ENCODE data around the gene SCN7A. TPM values are rescaled to one million over a fixed set of nuclear protein-coding genes. Genes with fewer than 3 reads are reported as not detected.

Gene SCN7A
- total and polyA plus RNA-seq, 2 of the 4 experiments (the other 2 are of a cell fraction) = 0.39 to 0.90 TPM

DNA sequence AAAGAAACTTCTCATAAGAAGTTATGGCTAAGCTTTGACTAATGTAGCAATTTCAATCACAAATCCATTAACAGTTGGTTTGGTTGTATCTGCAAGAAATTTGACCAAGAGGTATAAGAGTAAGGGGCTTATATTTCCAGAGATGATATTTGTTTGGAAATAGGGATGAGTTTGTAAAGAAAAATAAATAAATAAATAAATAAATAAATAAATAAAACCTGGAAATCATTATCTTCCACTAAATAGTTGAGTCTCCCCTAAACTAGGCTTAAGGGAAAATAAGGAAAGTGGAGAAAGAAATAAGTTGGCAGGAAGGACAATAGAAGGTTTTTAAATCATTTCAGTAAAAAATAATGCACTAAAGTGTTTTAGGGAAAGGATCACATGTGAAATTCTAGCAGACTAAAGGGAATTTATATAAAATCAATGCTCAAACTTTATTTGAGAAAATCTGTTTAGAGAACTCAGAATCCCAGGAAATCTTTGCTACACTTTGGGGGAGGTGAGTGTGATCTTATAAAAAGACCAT is 23.5 kb upstream of the SCN7A start:
- Histone ChIP-seq H4K91ac (ENCODE audit: insufficient read depth, low read depth, low read length) (no peak overlapping the region), H2AFZ (replicated peaks; ENCODE audit: low read length, poor library complexity) (no peak overlapping the region), H2BK5ac (ENCODE audit: low read depth, low read length, poor library complexity, severe bottlenecking) (no peak overlapping the region), H3K14ac (replicated peaks; ENCODE audit: low read depth, low read length) (no peak overlapping the region), H4K5ac (ENCODE audit: low read depth, low read length) (no peak overlapping the region), H3K36me3 (ENCODE audit: control insufficient read depth, insufficient read depth, low read length) (no peaks in the 10 kb centered on the region), H2BK20ac (ENCODE audit: low read depth, low read length) (no peak overlapping the region), H3K4me3 (ENCODE audit: insufficient read depth, low read depth, low read length) (no peak overlapping the region), H3K9me3 (ENCODE audit: control insufficient read depth, insufficient read depth, low read length) (no peaks in the 10 kb centered on the region), H2AK5ac (ENCODE audit: low read depth, low read length) (no peak overlapping the region), H3K56ac (ENCODE audit: extremely low read depth, insufficient read depth, low read length) (no peak overlapping the region), H3K9me1 (ENCODE audit: insufficient read depth, low read length) (no peaks in the 10 kb centered on the region), H3K79me1 (ENCODE audit: low read depth in 1 of 2, low read length in 2 of 2) (no peaks in the 10 kb centered on the region), H3K9ac (ENCODE audit: low read depth, low read length) (no peak overlapping the region), H4K8ac (ENCODE audit: low read depth in 2 of 2, low read length in 2 of 2) (no peak overlapping the region), H2BK120ac (ENCODE audit: low read depth, low read length) (no peak overlapping the region), H3K18ac (ENCODE audit: low read depth, low read length) (no peak overlapping the region), H2BK15ac (ENCODE audit: low read depth, low read length) (no peak overlapping the region), H4K20me1 (ENCODE audit: insufficient read depth, low read length) (no peaks in the 10 kb centered on the region), H3K23ac (ENCODE audit: low read depth, low read length) (no peak overlapping the region), H3K4ac (ENCODE audit: low read depth, low read length) (no peak overlapping the region), H2AK9ac (replicated peaks; ENCODE audit: low read depth, low read length, poor library complexity) (no peak overlapping the region), H3K27me3 (ENCODE audit: control insufficient read depth, insufficient read depth, low read length) (no peaks in the 10 kb centered on the region), H3K4me2 (ENCODE audit: low read depth, low read length) (no peak overlapping the region), H3K27ac (ENCODE audit: insufficient read depth, low read length) (no peak overlapping the region), H3K4me1 (ENCODE audit: control insufficient read depth, insufficient read depth, low read length) (peaks cover 5% of the 10 kb centered on the region)
- TF ChIP-seq NFE2L2 (IDR thresholded peaks at IDR 0.05; ENCODE audit: low read depth, low read length) (no peak), MXI1 (IDR thresholded peaks at IDR 0.05; ENCODE audit: borderline replicate concordance, low read depth, low read length) (no peak), BHLHE40 (IDR thresholded peaks at IDR 0.05; ENCODE audit: low read depth, low read length) (no peak)
- BruUV-seq (replicated peaks) = no TSS peak
- ATAC-seq (ENCODE audit: low read depth) = no peak
- no peak for DNase-seq
- intact Hi-C loops (cut with micrococcal nuclease) = loop anchor here (5.0 kb wide), 1 partner anchor 95 kb away; no protein-coding TSS in a partner anchor
- ChIA-PET POLR2A (ENCODE audit: unreplicated experiment) (no interaction called here), CTCF (interaction anchor here (0.7 kb wide), 2 partner anchors 22 to 342 kb away, joined by 3 to 5 read pairs; no protein-coding TSS in a partner anchor)
- in situ Hi-C loops (cut with MboI; ENCODE audit: low sequenced_read_pairs) = loop anchor here (5.0 kb wide), 1 partner anchor 335 kb away; no protein-coding TSS in a partner anchor
- dilution Hi-C loops (cut with HindIII; ENCODE audit: low sequenced_read_pairs, unreplicated experiment) = no loop called here
